GM18505 (cell line): ENCODE results near the gene TMEM135.
A peak's percentile ranks its signal among the peaks of the same experiment; 100 is the strongest.
"Not testable (repeated sequence)": the region's sequence is repeated elsewhere in the genome, so short reads cannot be mapped to it uniquely, and the experiment has no call there.

Source experiments
- ATAC-seq: cut with Tn5 transposase; IDR thresholded peaks from one replicate; pipeline ENCODE4 v1.9.1; 2021; ENCODE audit not compliant: unreplicated experiment
- POLR2A ChIP-seq: IDR thresholded peaks from 4 replicates; pipeline ENCODE4 v1.6.1; 2011; ENCODE audit warnings: borderline replicate concordance; ENCODE audit not compliant: insufficient read depth, insufficient read length; ENCODE audit errors: extremely low read depth

TMEM135 gene

DNA sequence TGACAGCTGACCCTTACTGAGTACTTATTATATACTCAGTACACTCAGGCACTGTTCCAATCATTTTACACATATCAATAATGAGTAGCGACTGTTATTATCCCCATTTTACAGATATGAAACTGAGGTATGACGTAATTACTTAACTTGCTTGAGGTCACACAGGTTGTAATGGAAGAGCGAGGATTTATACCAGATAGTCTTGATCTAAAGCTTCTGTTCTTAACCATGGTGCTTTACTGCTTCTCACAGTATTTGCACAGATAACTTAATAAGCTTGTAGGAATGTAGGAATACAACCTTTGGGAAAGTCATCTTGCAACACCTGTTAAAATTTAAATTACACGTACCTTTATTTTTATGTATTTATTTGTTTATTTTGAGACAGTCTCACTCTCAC lies 31.7 kb upstream of the TMEM135 start:
- ATAC-seq, result no peak
- no peak for TF ChIP-seq POLR2A

DNA sequence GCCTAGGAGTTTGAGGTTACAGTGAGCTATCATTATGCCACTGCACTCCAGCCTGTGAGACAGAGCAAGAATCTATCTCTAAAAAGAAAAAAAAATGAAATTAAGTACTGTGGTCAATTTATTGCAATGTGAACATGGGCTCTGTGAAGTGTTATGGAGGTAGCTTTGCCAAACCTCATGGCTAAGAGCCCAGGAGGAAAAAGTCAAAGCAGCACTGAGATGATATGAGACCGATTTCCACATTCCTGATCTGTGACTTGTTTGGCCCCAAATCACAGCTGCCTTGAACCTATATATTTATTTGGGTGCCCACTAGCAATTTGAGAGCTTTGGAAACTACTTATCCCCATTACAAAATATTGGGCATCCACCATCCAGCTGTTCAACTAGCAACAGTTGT lies 29.8 kb upstream of the TMEM135 start:
- TF ChIP-seq POLR2A, result no peak

DNA sequence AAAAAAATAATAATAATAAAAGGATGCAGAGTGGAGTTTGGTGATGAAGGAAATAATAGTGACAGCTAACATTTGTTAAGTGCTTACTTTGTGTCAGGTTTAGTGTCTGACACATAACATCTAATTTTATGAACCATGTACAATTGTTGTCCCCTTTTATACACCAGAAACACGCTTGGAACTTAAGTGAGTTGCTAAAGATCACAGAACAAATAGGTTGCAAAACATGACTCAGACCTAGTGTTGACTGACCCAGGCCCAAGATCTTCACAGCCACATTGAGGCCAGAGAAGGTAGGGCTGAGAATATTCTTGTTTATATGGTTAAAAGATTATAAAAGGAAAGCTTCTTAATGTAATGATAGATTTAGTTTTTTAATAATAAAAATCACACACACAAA lies 25.6 kb upstream of the TMEM135 start:
- no peak for ATAC-seq
- TF ChIP-seq POLR2A, result no peak

More for the DNA sequence above, 29.8 kb upstream of the TMEM135 start:
- ATAC-seq, result no peak

DNA sequence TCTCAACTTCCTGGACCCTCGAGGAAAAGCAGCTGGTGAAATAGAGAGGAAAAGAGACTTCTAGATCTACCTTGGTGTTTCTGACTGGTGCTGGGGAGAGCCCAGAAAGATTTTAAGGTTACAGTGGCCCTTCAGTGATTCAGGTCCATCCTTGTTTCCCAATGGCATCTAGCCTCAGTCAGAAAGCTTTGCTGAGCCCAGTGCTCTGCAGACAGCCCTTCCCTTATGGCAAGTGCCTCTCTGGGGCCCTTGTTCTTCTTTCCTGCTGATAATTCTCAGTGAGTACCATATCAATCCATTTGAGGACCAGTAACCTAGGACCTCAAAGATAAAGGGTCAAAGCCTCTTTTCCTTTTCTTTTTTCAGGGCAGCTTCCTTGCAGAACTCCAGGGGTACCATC lies 25.1 kb upstream of the TMEM135 start:
- TF ChIP-seq POLR2A, result no peak
- ATAC-seq, result no peak

DNA sequence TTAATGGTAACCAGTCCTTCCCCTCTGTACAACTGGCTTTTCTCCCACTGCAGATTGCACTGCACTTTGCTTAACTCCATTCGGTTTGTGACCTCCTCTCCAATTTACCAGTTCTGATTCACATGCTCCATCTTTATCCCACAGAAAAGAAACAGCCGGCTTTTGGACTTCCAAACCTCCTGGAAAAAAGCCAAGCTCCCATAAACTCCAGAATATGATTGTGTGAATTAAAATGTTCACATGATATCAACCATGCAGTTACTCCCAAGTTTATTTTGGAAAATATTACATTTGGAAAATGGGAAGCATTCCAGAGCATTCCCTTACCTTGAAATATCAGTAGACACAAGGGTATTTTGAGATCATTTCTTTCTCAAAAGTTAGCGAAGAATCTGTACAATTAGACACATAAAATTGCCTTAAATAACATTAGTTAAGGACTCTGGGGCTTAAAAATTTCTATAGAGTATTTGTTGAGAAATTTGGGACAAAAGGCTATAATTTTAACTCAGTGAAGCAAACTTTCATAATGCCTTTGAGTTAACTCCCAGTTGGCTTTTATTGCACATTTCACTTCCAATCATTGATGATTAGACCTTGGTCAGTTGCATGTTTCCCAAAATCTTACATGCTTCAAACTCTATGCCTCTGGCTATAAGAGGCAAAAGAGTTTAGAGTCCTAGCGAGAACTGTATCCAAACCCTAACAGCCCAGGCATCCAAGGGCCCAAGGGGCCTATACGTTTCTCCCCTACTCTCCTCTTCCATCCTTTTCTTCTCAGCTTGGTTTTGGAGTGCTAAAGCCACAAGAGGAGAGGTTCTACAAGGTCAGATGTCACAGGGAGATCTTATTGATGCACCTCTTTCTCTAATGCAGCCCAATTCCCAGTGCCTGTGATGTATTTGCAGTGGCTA lies 23.6 kb upstream of the TMEM135 start:
- no peak for TF ChIP-seq POLR2A
- no peak for ATAC-seq

DNA sequence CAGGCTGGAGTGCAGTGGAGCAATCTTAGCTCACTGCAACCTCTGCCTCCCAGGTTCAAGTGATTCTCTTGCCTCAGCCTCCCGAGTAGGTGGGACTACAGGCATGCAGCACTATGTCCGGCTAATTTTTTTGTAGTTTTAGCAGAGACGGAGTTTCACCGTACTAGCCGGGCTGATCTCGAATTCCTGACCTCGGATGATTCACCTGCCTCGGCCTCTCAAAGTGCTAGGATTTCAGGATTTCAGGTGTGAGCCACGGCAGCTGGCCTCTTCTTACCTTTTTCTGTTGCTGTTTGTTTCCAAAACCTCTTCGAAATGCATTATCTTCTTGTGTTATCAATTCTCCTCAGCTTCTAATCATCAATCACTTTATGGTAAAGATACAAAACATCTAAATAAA lies 22.1 kb upstream of the TMEM135 start:
- TF ChIP-seq POLR2A, result no peak
- no peak for ATAC-seq

DNA sequence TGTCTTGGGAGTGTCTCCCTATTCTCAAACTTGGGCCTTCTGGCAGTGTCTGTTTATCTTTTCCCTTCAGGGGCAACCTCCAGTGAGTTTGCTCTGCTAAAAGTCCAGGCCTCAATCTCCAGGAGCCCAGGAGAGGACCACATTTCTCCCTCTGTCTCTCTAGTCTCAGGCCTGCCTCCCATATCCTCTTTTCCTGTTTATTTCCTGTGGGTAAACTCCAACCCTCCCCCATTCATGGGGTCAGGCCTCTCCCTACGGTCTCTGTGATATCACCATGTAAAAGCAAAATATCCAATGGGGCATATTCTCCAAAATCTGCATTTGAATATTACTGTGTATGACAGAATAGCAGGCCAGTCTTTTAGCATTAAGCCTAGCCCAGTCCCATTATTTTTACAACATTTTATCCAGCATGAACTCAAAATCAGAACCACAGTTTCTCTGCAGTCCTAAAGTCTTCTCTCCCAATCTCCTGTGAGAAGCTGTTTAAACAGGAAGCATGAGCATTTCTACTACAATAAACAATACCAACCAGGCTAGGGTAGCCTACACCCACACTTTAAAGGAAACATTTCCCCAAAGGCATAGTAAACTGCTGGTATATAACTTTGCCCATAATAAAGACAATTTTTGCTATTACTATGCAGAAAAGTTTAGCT lies 18.0 kb upstream of the TMEM135 start:
- TF ChIP-seq POLR2A, result no peak
- ATAC-seq, result no peak

DNA sequence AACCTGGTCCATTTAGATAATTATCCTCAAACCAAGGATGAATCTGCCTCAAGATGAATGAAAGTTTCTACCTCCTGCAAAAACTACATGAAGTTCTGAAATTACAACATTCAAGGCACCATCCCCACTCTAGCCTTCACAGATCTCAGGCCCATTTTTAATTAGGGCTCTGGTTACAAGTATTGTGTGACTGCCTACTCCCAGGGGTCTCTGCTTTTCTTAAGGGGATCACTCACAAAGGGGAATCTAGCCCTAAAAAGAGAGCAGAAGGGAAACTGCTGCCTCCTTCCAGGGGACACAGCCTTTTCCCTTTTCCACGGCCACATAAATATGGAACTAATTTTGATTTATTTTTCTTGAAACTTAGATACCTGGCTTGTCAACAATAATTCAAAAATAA lies 17.4 kb upstream of the TMEM135 start:
- ATAC-seq, result no peak
- TF ChIP-seq POLR2A, result no peak

DNA sequence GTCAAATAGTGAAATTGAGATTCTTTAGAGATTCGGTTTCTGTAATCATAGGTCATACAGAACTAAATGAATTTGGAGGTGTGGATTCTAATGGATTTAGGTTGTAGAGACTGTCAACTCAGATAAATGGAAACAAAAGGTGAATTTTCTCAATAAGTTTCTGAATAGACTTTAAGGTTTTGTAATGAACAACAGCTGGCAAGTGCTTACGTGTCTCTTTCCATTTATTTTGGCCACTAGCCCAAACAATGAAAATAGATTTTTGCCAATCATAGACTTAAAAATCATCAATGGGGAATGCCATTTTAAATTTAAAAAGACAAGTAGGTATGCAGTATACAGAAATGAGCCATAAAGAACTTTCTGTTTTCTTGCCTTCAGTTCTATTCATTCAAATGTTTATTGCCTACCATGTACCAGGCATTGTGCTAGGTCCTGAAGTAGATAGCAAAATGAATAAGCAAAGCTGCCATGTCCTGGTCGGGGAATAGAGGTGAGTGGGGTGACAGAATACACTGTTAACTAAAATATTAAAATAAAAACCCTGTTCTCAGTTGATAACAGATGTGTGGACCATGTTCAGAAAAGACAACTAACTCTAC lies 16.9 kb upstream of the TMEM135 start:
- TF ChIP-seq POLR2A, result no peak
- no peak for ATAC-seq

DNA sequence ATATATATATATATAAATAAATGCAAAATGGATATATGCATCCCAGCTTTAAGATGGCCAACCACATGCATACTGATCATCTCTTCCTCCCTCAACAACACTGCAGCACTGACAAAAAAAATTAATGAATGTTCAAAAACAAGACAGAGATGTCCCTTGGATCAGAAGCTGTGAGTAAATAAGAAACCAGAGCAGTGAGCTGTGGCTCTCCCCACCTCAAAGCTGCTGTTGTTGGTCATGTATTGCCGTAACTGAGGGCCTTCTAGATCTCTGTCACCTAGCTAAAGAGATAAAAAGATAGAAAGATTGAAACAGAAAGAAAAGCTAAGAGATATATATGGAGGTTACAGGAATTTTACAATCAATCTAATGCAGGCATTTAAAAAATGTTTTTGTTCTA lies 15.5 kb upstream of the TMEM135 start:
- TF ChIP-seq POLR2A, result no peak

DNA sequence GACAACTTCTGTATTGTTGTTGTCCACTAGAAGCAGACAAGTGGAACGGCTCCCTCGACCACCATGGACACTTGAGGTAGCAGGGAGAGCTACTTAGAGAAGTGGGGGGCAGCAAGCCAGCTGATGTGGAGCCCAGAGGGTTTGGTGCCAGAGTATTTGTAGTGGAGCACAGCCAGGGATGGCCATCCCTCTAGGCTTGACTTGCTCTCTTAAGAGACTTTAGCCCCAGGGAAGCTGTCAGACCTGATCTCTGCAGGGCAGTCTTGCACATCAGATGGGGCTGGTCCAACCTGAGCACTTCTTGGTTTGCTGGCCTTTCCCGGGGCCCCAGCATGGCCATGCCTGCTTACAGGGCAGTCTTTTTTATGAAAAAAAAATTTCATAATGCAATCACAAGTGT lies 15.0 kb upstream of the TMEM135 start:
- ATAC-seq, result no peak
- no peak for TF ChIP-seq POLR2A

More for the DNA sequence above, 15.5 kb upstream of the TMEM135 start:
- peak; percentile 71 for ATAC-seq

DNA sequence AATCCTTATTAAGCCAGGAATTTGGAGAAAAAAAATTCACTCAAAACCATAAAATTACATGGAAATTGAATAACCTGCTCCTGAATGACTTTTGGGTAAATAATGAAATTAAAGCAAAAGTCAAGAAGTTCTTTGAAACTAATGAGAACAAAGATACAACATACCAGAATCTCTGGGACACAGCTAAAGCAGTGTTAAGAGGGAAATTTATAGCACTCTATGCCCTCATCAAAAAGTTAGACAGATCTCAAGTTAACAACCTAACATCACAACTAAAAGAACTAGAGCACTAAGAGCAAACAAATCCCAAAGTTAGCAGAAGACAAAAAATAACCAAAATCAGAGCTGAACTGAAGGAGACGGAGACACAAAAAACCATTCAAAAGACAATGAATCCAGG lies 11.3 kb upstream of the TMEM135 start:
- ATAC-seq, result not testable (repeated sequence)

DNA sequence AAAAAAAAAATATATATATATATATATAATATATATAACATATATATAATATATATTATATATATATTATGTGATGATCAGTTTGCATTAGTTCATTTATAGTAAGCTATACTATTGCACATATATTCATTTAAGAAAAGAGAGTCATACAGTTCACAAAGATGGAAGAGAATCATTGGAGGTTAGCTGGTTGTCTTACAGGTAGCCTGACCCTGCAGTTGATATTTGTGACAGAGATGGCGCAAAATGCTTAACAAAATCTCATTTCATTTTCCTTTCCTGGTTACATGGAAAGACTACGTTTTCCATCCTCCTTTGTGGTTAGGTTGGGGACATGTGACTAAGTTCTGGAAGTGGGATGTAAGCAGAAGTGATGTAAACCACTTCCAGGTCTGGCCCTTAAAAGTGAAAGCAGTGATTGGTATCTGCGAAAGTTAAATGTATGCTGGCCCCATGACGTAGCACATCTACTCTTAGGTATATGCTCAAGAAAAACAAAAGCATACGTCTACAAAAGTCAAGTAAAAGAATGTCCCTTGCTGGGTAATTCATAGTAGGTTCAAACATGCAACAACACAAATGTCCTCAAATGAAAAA lies 7.2 kb upstream of the TMEM135 start:
- no peak for ATAC-seq
- TF ChIP-seq POLR2A, result no peak

DNA sequence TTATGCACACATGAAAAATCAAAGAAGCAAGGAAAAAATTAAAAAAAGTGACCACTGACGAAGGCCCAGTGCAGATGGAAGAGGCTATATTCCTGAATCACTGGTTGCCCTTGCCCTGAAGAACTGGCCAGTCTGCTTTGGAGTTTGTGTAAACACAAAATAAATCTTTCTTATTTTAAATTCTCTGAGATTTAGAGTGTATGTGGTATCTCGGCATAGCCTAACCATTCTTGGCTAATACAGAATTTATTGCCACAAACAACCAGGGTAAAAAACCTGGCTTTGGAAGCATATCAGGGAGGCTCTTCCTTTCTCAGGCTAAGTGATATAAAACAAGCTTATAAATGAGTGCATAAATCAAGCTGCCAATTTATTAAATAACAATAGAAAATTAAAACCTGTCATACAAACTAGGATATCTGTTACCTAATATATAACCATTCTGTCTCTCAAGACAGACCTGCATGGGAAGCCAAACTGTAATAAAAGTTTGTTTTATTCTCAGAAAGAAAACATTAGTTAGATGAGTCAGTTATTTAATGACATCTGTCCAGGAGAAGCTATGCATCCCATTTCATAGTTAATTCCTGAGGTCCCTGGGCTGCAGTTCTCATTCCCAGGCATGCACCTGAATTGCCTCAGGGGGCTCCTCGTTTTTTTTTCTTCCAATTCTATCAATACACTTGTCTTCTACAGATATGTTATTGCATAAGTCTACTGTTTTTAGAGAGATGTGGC lies 6.1 kb upstream of the TMEM135 start:
- no peak for TF ChIP-seq POLR2A
- ATAC-seq, result no peak

DNA sequence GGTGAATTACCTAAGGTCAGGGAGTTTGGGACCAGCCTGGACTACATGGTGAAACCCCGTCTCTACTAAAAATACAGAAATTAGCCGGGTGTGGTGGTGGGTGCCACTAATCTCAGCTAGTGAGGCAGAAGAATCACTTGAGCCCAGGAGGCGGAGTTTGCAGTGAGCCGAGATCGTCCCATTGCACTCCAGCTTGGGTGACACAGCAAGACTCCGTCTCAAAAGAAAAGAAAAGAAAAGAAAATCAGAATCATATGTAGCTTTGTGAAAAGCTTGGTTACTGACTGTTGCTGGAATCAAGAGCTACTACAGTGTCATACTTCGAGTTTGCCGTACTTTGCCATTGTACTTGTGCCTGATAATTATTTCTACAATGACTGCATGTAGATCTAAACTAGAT lies 4.2 kb upstream of the TMEM135 start:
- ATAC-seq, result no peak
- TF ChIP-seq POLR2A, result no peak
